PC-9 (cell line): ENCODE data around the gene DCP1B. TPM values are rescaled to one million over a fixed set of nuclear protein-coding genes. Genes with fewer than 3 reads are reported as not detected.

ENCODE experiments used
- BruUV-seq: library from RNA; stranded (reverse); fragments of 400-500 nt; replicated peaks from 2 replicates; lab custom pipeline; 2021; lab: Mats Ljungman, UMichigan
- CTCF ChIA-PET: fragments of 300-600 bp; sonication (Branson Sonifier 250); formaldehyde crosslinking; loops from one replicate; lab custom pipeline; 2022; ENCODE audit warnings: antibody characterized with exemption; lab: Charles Lee
- POLR2A ChIA-PET: fragments of 300-600 bp; sonication (Branson Sonifier 250); formaldehyde crosslinking; loops from one replicate; lab custom pipeline; 2022; ENCODE audit warnings: antibody characterized with exemption; ENCODE audit not compliant: unreplicated experiment; lab: Charles Lee
- DNase-seq, 2 experiments: peaks; one replicate each; pipeline versions ENCODE4 v3.0.0 to v3.0.0-alpha.2; 2015 to 2022; ENCODE audit warnings: mixed read lengths in 1 of 2
- H2AFZ ChIP-seq: fragments of 200-600 bp; sonication (generic); 2 replicates; pipeline ENCODE4 v1.8.1; 2017; ENCODE audit warnings: antibody characterized with exemption
- H3F3A ChIP-seq: fragments of 200-600 bp; sonication (generic); 2 replicates; pipeline ENCODE4 v1.8.1; 2017; ENCODE audit warnings: antibody characterized with exemption, mild to moderate bottlenecking, low read depth; ENCODE audit not compliant: insufficient read depth
- H3K27ac ChIP-seq: fragments of 200-600 bp; sonication (generic); 2 replicates; pipeline ENCODE4 v1.6.1; 2016; ENCODE audit warnings: mixed run types
- H3K27me3 ChIP-seq: fragments of 200-600 bp; sonication (generic); 2 replicates; pipeline ENCODE4 v1.6.1; 2016; ENCODE audit warnings: low read depth, mixed run types; ENCODE audit not compliant: insufficient read depth
- H3K36me3 ChIP-seq: fragments of 200-600 bp; sonication (generic); 2 replicates; pipeline ENCODE4 v1.6.1; 2016; ENCODE audit warnings: low read depth, mixed run types
- H3K4me1 ChIP-seq: fragments of 200-600 bp; sonication (generic); replicated peaks from 2 replicates; pipeline ENCODE4 v1.6.1; 2016; ENCODE audit warnings: mixed run types; ENCODE audit not compliant: insufficient read depth
- H3K4me2 ChIP-seq: fragments of 200-600 bp; sonication (generic); 2 replicates; pipeline ENCODE4 v1.6.1; 2017; ENCODE audit warnings: mixed run types
- H3K4me3 ChIP-seq: fragments of 200-600 bp; sonication (generic); 2 replicates; pipeline ENCODE4 v1.6.1; 2016; ENCODE audit warnings: mixed run types
- H3K79me2 ChIP-seq: fragments of 200-600 bp; sonication (generic); 2 replicates; pipeline ENCODE4 v1.6.1; 2017; ENCODE audit warnings: low read depth, mixed run types
- H3K9me2 ChIP-seq: fragments of 200-600 bp; sonication (generic); 2 replicates; pipeline ENCODE4 v1.8.1; 2017; ENCODE audit warnings: mild to moderate bottlenecking; ENCODE audit not compliant: insufficient read depth
- H3K9me3 ChIP-seq: fragments of 200-600 bp; sonication (generic); 2 replicates; pipeline ENCODE4 v1.8.1; 2016; ENCODE audit warnings: low read depth; ENCODE audit not compliant: insufficient read depth
- H4K20me1 ChIP-seq: fragments of 200-600 bp; sonication (generic); 2 replicates; pipeline ENCODE4 v1.8.1; 2017; ENCODE audit not compliant: insufficient read depth
- EZH2 ChIP-seq: fragments of 200-600 bp; sonication (generic); IDR thresholded peaks from 2 replicates; pipeline ENCODE4 v1.8.0; 2017; ENCODE audit warnings: antibody characterized with exemption, low read depth
- intact Hi-C: fragments of 100-400 bp; cut with micrococcal nuclease; formaldehyde crosslinking; loops from one replicate; pipeline ENCODE4 v1.10.0; 2022; ENCODE audit not compliant: unreplicated experiment
- total RNA-seq: library from RNA; stranded (reverse); gene quantifications from 2 replicates; pipeline ENCODE4 v1.2.3, GENCODE V29; 2021
- TF ChIP-seq, protein P1 (sequence below): fragments of 200-600 bp; sonication (generic); conservative IDR thresholded peaks from 2 replicates; pipeline ENCODE4 v1.6.1; 2017; ENCODE audit warnings: mixed run types, antibody characterized with exemption, mild to moderate bottlenecking, moderate library complexity

The DCP1B gene
- total RNA-seq, 1 experiment from 2014 or later, result 6.8 TPM

GRCh38 chr12:2014231-2014630 lies 10.0 kb upstream of the DCP1B start:
- no TSS peak for BruUV-seq
- POLR2A ChIA-PET, result no interaction called here
- Histone ChIP-seq H3K4me2 (no peak overlapping the region), H2AFZ (no peak overlapping the region), H3F3A (no peaks in the 10 kb centered on the region), H3K27ac (no peak overlapping the region), H3K9me2 (no peaks in the 10 kb centered on the region), H3K79me2 (no peaks in the 10 kb centered on the region), H4K20me1 (no peaks in the 10 kb centered on the region), H3K36me3 (no peaks in the 10 kb centered on the region), H3K27me3 (peaks cover 45% of the 10 kb centered on the region), H3K4me3 (no peak overlapping the region), H3K4me1 (no peaks in the 10 kb centered on the region), H3K9me3 (no peaks in the 10 kb centered on the region)
- intact Hi-C loops, result no loop called here
- no peak for DNase-seq
- TF ChIP-seq, protein P1, sequence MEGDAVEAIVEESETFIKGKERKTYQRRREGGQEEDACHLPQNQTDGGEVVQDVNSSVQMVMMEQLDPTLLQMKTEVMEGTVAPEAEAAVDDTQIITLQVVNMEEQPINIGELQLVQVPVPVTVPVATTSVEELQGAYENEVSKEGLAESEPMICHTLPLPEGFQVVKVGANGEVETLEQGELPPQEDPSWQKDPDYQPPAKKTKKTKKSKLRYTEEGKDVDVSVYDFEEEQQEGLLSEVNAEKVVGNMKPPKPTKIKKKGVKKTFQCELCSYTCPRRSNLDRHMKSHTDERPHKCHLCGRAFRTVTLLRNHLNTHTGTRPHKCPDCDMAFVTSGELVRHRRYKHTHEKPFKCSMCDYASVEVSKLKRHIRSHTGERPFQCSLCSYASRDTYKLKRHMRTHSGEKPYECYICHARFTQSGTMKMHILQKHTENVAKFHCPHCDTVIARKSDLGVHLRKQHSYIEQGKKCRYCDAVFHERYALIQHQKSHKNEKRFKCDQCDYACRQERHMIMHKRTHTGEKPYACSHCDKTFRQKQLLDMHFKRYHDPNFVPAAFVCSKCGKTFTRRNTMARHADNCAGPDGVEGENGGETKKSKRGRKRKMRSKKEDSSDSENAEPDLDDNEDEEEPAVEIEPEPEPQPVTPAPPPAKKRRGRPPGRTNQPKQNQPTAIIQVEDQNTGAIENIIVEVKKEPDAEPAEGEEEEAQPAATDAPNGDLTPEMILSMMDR, result no peak
- no peak for TF ChIP-seq EZH2
- CTCF ChIA-PET, result no interaction called here

- Histone ChIP-seq H3K4me1 (no peaks in the 10 kb centered on the region), H3K36me3 (no peaks in the 10 kb centered on the region), H3K4me2 (no peak overlapping the region), H3K9me3 (no peaks in the 10 kb centered on the region), H3K9me2 (no peaks in the 10 kb centered on the region), H2AFZ (no peak overlapping the region), H3F3A (no peaks in the 10 kb centered on the region), H3K27ac (no peak overlapping the region), H4K20me1 (no peaks in the 10 kb centered on the region), H3K4me3 (no peak overlapping the region), H3K27me3 (peaks cover 45% of the 10 kb centered on the region), H3K79me2 (no peaks in the 10 kb centered on the region)
- DNase-seq, result no peak
- ChIA-PET CTCF (no interaction called here), POLR2A (no interaction called here)
- intact Hi-C loops, result no loop called here
- no TSS peak for BruUV-seq
- TF ChIP-seq, protein P1, result no peak
- no peak for TF ChIP-seq EZH2
Observed at GRCh38 chr12:2013527-2014223, 9.4 kb upstream of the DCP1B start.

DNA sequence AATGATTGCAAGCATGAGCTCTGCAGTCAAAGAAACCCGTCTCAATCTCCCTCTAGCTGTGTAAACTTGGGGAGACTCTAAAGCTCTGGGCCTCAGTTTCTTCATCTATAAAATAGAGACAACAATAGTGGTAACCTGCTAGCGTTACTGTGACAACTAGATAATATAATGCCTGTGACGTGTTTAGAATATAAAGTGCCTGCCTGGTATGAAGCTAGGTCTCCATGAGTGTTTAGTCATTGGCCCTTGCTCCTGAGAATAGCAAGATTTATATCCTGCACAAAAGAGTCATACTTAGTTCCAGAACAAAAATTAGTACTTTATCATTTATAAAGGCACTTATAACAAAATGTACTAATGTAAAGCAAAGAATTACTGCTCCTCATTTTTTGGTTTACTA lies 8.8 kb upstream of the DCP1B start:
- ChIA-PET CTCF (no interaction called here), POLR2A (no interaction called here)
- Histone ChIP-seq H3K79me2 (no peaks in the 10 kb centered on the region), H3K27ac (no peak overlapping the region), H3K4me2 (no peak overlapping the region), H3K9me2 (no peaks in the 10 kb centered on the region), H2AFZ (no peak overlapping the region), H3F3A (no peaks in the 10 kb centered on the region), H3K27me3 (peaks cover 40% of the 10 kb centered on the region), H4K20me1 (no peaks in the 10 kb centered on the region), H3K4me3 (no peak overlapping the region), H3K36me3 (no peaks in the 10 kb centered on the region), H3K4me1 (no peaks in the 10 kb centered on the region), H3K9me3 (no peaks in the 10 kb centered on the region)
- DNase-seq, result no peak
- TF ChIP-seq, protein P1, result no peak
- intact Hi-C loops, result no loop called here
- BruUV-seq, result no TSS peak
